Measurements from ENCODE around the gene PLEKHB2. TPM values are rescaled to one million over a fixed set of nuclear protein-coding genes. Genes with fewer than 3 reads are reported as not detected.

The PLEKHB2 gene
- total and polyA plus RNA-seq, 9 of the 15 experiments (the other 6 are each of a cell fraction or from before 2014, with no cell fraction given), result 41.3 to 71.5 (median 50.2) TPM

- TF ChIP-seq ZBTB40 (IDR thresholded peaks at IDR 0.05) (0 out of 2 replicates have a peak, but pooled peaks have one; percentile 34), ZBTB40 (CRISPR knock-in tag; IDR thresholded peaks at IDR 0.05) (no peak), BACH1 (tag; IDR thresholded peaks at IDR 0.05) (no peak), ATF2 (CRISPR knock-in tag; IDR thresholded peaks at IDR 0.05) (no peak), AFF1 (IDR thresholded peaks at IDR 0.05; ENCODE audit: low read depth in 1 of 2, partially characterized antibody in 2 of 2) (no peak), NFATC3 (IDR thresholded peaks at IDR 0.05) (no peak), KLF10 (CRISPR knock-in tag; IDR thresholded peaks at IDR 0.05) (no peak), KDM5B (IDR thresholded peaks at IDR 0.05; ENCODE audit: insufficient replicate concordance, low read depth, low read length) (peak; percentile 33), GTF2E2 (tag; IDR thresholded peaks at IDR 0.05) (peak; percentile 65), CBX2 (IDR thresholded peaks at IDR 0.05; ENCODE audit: insufficient read depth, low read length, poor library complexity, severe bottlenecking) (no peak), ZNF75A (CRISPR knock-in tag; IDR thresholded peaks at IDR 0.05) (no peak), POLR3G (IDR thresholded peaks at IDR 0.05; ENCODE audit: extremely low read depth, insufficient read length, insufficient replicate concordance) (no peak), DACH1 (IDR thresholded peaks at IDR 0.05; ENCODE audit: partially characterized antibody) (no peak), ZFPM2 (CRISPR knock-in tag; IDR thresholded peaks at IDR 0.05) (no peak)
These were observed 12.6 kb upstream of the PLEKHB2 start (continued) for GRCh38 chr2:131092458-131093005.
